IPS DF 4.7 (cell line): Measurements from ENCODE around the gene DDX24.

Source experiments
- DNase-seq: peaks from one replicate; pipeline ENCODE4 v3.0.0-alpha.2; 2013; ENCODE audit warnings: low spot score; ENCODE audit errors: extremely low read depth

DDX24 gene

GRCh38 chr14:94031161-94031882, 49.7 kb downstream of the DDX24 start:
- DNase-seq = no peak

GRCh38 chr14:94030571-94030970, 50.4 kb downstream of the DDX24 start:
- no peak for DNase-seq

- DNase-seq = no peak
Observed at GRCh38 chr14:94029671-94030203, 51.3 kb downstream of the DDX24 start.

DNA sequence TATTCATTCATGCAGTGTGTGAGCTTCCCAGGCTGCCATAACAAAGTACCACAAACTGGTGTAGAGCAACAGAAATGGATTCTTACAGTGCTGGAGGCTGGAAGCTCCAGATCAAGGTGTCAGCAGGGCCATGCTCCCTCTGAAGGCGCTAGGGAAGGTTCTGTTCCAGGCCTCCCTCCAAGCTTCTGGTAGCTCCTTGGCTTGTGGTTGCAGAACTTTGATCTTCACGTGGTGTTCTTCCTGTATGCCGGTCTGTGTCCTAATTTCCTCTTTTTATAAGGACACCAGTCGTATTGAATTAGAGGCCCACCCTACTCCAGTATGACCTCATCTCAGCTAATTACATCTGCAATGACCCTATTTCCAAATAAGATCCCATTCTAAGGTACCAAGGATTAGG, 51.7 kb downstream of the DDX24 start:
- no peak for DNase-seq

DNA sequence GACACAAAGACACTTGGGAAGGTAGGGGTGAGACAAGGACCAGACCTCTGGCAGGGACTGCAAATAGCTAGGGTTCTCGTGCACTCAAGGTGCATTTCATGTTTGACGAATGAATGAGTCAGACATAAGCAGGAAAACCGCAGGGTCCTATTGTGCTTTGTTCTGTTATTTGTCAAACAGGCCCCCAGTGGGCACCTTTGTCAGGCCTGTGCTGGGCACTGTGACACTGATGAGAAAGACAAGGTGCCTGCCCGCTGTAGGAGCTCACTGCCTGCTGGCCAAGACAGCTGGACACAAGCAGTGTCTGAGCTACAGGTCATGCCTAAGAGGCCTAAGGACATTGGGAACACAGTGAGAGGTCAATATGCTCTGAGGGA, 52.6 kb downstream of the DDX24 start:
- DNase-seq = no peak

DNA sequence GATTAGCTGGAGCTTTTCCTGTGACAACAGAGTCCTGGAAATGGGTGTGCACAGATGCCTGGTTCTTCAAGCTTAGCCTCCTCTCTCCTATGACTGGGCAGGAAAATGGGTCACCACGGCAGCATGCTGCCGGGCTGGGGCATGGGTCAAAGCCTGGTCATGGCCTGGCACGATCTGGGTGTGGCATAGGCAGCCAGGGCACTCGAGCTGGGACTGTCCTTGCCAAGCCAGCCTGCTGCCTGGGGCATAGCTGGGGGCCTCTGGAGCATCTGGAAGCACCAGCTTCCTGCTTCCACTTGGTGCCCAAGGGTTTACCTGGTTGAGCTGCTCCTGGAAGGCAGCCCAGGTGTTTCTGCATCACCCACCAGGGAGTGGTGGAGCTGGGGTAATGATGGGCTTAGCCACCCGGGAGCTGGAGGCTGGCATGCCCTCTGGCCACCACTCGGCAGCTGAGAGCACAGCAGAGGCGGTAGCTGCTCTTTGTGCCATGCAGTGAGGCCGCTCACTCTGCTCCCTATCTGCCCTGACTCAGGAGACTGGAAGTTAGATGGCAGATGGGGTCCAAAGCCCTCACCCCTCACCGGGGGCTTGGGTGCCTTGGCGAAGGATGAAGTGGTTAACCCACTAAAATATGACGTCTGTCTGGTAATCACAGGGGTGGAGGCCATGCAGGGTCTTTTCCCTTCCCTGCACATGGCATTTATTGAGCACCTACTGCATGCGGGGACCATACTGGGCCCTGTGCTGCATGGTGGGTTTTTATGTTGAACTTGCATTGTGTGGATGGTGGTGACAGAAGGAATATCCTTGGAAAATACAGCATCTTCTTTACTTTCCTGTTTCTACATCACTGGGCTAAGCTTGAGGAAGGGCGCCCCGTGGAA, 53.2 kb downstream of the DDX24 start:
- DNase-seq = no peak

DNA sequence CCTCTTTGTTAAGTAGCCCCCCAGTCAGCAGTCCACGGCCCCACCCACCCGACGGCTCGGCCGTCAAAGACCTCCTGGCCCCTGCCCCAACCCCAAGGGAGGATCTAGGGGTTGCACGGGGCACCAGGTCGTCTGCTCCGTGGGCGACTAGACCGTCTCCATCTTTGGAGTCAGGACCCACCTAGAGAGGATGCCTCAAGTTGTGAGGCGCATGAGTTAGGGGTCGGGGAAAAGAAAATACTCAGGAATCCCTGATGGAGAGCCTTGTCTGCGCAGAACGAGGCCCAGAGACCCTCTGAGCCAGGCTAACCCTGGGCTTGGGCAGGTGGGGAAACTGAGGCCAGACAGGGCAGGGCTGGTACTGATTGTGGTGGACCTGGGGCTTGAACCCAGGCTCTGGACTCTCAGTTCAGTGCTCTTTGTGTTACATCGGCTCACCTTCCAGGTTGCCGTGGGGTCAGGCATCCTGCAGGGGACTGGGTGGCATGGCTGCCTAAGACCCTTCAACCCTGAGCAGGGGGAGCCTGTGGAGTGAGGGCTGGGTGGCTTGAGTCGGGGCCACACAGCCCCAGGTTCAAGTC, 54.0 kb downstream of the DDX24 start:
- no peak for DNase-seq

DNA sequence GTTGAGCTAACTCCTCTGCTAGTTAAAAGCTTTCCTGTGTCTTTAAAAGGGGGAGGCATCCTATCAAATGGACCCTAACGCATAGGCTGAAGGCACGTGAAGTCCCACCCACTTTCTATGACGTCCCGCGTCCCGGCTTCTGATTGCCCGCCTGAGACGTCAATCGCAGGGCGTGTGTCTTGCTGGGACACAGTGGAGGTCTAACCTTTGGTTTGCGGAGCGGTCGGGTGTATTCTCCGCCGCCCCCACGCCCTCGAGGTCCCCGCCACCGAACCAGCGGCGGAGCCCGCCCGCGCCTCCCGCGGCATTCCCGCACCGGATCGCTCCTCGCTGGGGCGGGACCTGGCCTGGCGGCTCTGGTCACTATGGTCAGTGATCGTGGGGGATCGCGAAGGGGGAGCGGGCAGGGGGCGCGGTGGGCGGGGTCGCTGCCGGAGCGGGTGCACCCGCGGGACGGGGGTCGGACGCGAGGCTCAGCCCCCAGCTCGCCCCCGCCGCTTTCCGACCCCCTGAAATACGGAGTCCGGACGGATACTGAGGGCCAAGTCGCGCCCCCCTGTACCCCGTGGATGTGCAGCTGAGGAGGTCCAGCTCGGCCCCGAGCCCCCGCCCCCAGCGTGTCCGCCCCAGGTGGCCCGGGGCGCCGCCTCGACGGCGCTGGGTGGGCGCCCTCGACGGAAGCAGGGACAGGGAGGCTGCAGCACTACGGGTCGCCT, 54.7 kb downstream of the DDX24 start, which contains the start of gene OTUB2:
Gene OTUB2, plus strand, starts transcription at position 168 of the 716 bp plus-strand sequence. Its CDS starts 198 bp downstream, at position 366.
- peak; percentile 91 for DNase-seq

GRCh38 chr14:94025720-94026119, 55.3 kb downstream of the DDX24 start:
- no peak for DNase-seq

- no peak for DNase-seq
Observed at GRCh38 chr14:94024549-94024948, 56.5 kb downstream of the DDX24 start.

- DNase-seq = no peak
Observed at GRCh38 chr14:94022532-94023411, 58.2 kb downstream of the DDX24 start.

DNA sequence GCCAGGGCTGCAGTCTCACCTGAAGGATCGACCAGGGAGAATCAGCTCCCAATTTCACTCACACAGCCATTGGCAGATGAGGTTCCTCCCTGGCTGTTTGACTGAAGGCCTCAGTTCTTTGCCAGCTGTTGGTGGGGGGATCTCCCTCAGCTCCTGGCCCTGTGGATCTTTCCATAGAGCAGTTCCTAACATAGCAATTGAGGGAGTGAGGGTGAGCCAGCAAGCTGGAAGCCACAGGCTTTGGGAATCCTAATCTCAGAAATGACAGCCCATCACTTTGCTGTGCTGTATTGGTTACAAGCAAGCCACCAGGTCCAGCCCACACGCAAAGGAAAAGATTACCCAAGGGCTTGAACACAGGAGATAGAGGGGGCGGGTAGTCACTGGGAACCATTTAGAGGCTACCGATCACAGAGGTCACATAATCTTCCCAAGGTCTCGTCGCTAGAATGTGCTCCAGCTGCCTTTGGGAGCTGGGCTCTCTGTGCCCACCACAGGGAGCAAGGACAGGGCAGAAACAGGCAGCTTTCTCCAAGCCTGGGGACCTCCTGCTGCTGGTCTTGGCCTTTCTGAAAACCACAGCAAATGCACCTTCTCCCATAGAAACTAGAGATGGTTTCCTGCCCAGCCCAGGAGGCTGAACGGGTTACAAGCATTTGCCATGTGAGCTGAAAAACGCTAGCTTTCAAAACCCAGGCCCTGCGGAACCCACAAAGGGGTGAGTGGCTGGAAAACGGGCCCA, 59.4 kb downstream of the DDX24 start:
- DNase-seq = no peak

DNA sequence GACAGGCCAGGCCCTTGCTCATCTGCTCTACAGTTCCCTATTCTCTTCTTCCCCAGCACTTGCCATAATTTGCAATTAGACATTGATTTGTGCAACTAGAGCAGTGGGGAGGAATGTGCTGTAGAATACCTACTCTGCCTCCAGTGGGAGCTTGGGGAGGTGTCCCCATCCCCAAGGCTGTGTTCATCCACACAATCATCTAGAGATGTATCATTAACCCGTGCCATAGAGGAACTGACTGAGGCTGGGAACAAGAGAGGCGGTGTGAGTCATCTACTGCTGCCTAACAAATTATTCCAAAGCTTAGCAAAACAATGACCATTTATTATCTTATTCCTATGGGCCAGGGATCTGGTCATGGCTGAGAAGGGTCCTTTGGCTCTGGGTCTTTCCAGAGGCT, 60.0 kb downstream of the DDX24 start:
- no peak for DNase-seq

DNA sequence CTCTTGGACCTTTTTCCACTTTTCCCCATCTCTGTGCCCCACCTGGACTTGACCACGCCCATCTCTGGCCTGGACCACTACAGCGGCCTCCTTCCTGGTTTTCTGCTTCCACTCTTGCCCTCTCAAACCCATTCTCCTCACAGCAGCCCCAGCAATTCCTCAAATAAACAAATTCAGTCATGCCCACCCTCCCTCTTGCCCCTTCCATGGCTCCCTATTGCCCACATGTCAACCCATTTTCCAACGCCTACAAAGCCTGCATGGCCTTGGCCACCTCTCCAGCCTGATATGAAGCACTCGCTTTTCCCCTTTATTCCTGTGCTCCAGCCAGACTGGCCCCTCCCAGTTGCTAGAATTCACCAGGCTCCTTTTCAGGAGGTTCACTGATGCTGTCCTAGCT, 60.7 kb downstream of the DDX24 start:
- no peak for DNase-seq

- DNase-seq = no peak
Observed at GRCh38 chr14:94019329-94019728, 61.7 kb downstream of the DDX24 start.

DNA sequence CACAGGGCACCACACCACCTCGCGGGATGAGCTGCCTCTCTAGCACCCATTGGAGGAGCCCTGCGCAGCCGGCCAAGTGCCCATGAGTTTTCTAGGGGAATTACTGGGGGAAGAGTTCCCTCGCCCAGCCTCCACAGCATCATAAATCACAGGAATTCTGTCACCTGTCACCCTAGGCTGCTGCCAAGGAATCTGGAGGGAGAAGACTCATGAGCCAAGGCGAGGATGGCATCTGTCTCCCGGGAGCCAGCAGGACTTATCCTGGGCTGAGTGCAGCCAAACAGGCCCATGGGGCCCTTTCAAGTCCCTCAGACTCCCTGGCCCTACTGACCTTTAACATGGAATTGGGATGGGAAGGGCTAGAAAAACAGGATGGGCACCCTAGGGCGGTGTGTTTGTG, 62.7 kb downstream of the DDX24 start:
- no peak for DNase-seq

DNA sequence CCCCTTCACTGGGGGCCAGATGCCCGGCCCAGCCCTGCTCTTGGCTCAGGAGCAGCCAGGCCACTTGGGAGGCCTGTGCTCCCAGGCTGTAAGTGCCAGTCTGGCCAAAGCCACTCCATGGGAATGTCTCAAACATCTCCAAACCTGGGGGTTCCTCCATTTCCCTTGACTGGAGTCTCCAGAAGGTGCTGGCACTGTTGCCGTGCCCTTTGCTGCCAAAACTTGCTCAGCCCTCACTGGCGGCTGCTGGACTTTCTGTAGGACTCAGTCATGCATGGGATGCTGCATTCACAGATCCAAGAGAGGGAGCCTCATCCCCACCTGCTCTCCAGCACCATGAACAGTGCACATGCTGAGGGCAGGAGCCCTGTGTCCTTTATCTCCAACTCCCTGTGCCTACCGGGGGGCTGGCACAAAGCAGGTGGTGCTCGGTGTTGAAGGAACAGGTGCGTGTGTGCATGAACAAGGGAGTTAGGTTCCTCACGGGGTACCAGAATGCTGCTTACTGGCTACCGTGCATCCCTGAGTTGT, 64.5 kb downstream of the DDX24 start:
- no peak for DNase-seq

DNA sequence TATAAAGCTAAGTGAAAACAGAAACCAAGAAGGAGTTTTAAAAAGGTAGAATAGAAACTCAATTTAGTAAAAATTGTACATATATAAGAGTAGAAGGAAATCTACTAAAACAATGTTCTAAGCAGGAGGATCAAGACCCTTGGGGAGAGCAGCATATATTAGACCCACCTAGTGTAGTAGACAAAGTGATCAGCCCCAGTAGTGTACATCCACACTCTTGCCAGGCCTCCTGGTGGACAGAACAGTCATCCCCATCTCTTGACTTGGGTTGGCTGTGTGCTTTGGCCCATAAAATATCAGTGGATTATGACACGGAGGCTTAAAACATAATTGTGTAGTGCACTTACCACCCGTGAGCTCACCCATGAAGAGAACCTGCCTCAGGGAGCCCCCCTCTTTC, 65.8 kb downstream of the DDX24 start:
- DNase-seq = no peak

- no peak for DNase-seq
Observed at GRCh38 chr14:94014382-94014781, 66.6 kb downstream of the DDX24 start.
